Measurements from ENCODE around the gene SLC9A3.

The SLC9A3 gene

GRCh38 chr5:538271-538771 lies 14.1 kb upstream of the SLC9A3 start:
- DNase-seq, result no peak

- DNase-seq, result no peak
Measured at GRCh38 chr5:537621-538071, 13.4 kb upstream of the SLC9A3 start.

- DNase-seq, result no peak
Measured at GRCh38 chr5:537098-537497, 12.8 kb upstream of the SLC9A3 start.

GRCh38 chr5:535846-536698 lies 11.8 kb upstream of the SLC9A3 start:
- no peak for DNase-seq

- DNase-seq, result no peak
Measured at GRCh38 chr5:534743-535671, 10.8 kb upstream of the SLC9A3 start.

GRCh38 chr5:533955-534742 lies 9.9 kb upstream of the SLC9A3 start:
- no peak for DNase-seq

GRCh38 chr5:533243-533954 lies 9.2 kb upstream of the SLC9A3 start:
- DNase-seq, result no peak

- DNase-seq, result no peak
Measured at GRCh38 chr5:532521-533242, 8.4 kb upstream of the SLC9A3 start.

- DNase-seq, result no peak
Measured at GRCh38 chr5:531749-532315, 7.6 kb upstream of the SLC9A3 start.

GRCh38 chr5:531101-531748 lies 7.0 kb upstream of the SLC9A3 start:
- DNase-seq, result no peak

- DNase-seq, result no peak
Measured at GRCh38 chr5:530001-530955, 6.0 kb upstream of the SLC9A3 start.

GRCh38 chr5:528629-529511 lies 4.6 kb upstream of the SLC9A3 start:
- no peak for DNase-seq

- DNase-seq, result no peak
Measured at GRCh38 chr5:527646-528628, 3.7 kb upstream of the SLC9A3 start.

- no peak for DNase-seq
Measured at GRCh38 chr5:526456-527088, 2.3 kb upstream of the SLC9A3 start.

- no peak for DNase-seq
Measured at GRCh38 chr5:525916-526315, 1.7 kb upstream of the SLC9A3 start.

All from femur (tissue), 1 donor.